Mesendoderm (in vitro differentiated cells): ENCODE measurements around the gene PROSER3.

Experiments used
- DNase-seq: peaks from one replicate; pipeline ENCODE4 v3.0.0; 2013
- H2AK5ac ChIP-seq: 2 replicates; pipeline ENCODE4 v1.6.1; 2013; ENCODE audit warnings: low read length, inconsistent platforms
- H2BK120ac ChIP-seq: 2 replicates; pipeline ENCODE4 v1.6.1; 2013; ENCODE audit warnings: low read depth, mild to moderate bottlenecking, low read length, moderate library complexity, mixed read lengths
- H2BK15ac ChIP-seq: replicated peaks from 2 replicates; pipeline ENCODE4 v1.6.1; 2013; ENCODE audit warnings: low read depth, mild to moderate bottlenecking, moderate library complexity
- H2BK5ac ChIP-seq: 2 replicates; pipeline ENCODE4 v1.6.1; 2013; ENCODE audit warnings: low read length, inconsistent platforms
- H3K18ac ChIP-seq: 2 replicates; pipeline ENCODE4 v1.6.1; 2013; ENCODE audit warnings: mild to moderate bottlenecking, low read length, mixed read lengths
- H3K23ac ChIP-seq: one replicate; pipeline ENCODE4 v1.6.1; 2013; ENCODE audit warnings: low read length
- H3K27ac ChIP-seq: 2 replicates; pipeline ENCODE4 v1.5.1; 2013; ENCODE audit warnings: low read depth, mild to moderate bottlenecking, inconsistent platforms, low read length, moderate library complexity
- H3K27me3 ChIP-seq: 2 replicates; pipeline ENCODE4 v1.6.1; 2013; ENCODE audit warnings: low read length, control low read depth, mild to moderate bottlenecking, inconsistent platforms; ENCODE audit not compliant: insufficient read depth, poor library complexity
- H3K36me3 ChIP-seq: 2 replicates; pipeline ENCODE4 v1.6.1; 2013; ENCODE audit warnings: low read length, inconsistent platforms; ENCODE audit not compliant: control insufficient read depth, insufficient read depth
- H3K4ac ChIP-seq: one replicate; pipeline ENCODE4 v1.6.1; 2013; ENCODE audit warnings: low read depth, mild to moderate bottlenecking, low read length, moderate library complexity
- H3K4me1 ChIP-seq: 2 replicates; pipeline ENCODE4 v1.6.1; 2013; ENCODE audit warnings: low read depth, low read length, inconsistent platforms; ENCODE audit not compliant: control insufficient read depth
- H3K4me2 ChIP-seq: 2 replicates; pipeline ENCODE4 v1.6.1; 2013; ENCODE audit warnings: low read length
- H3K4me3 ChIP-seq: 2 replicates; pipeline ENCODE4 v1.5.1; 2013; ENCODE audit warnings: mild to moderate bottlenecking, low read length
- H3K56ac ChIP-seq: one replicate; pipeline ENCODE4 v1.6.1; 2013; ENCODE audit warnings: low read length
- H3K79me1 ChIP-seq: 2 replicates; pipeline ENCODE4 v1.6.1; 2013; ENCODE audit warnings: low read length, inconsistent platforms
- H3K79me2 ChIP-seq: 2 replicates; pipeline ENCODE4 v1.6.1; 2013; ENCODE audit warnings: mild to moderate bottlenecking, low read length; ENCODE audit not compliant: control insufficient read depth, insufficient read depth
- H3K9ac ChIP-seq: 2 replicates; pipeline ENCODE4 v1.6.1; 2013; ENCODE audit warnings: low read length, inconsistent platforms
- H4K5ac ChIP-seq: one replicate; pipeline ENCODE4 v1.6.1; 2013; ENCODE audit warnings: low read length
- H4K8ac ChIP-seq: one replicate; pipeline ENCODE4 v1.6.1; 2013; ENCODE audit warnings: low read depth, mild to moderate bottlenecking, control low read depth, low read length, moderate library complexity
- WGBS: extraction: QIAGEN DNeasy Blood & Tissue Kit; methylation state at CpG from one replicate; pipeline ENCODE4 v1.1.7; 2013; ENCODE audit warnings: low lambda C conversion rate, missing lambda C conversion rate; ENCODE audit not compliant: insufficient coverage; ENCODE audit errors: extremely low coverage; 5-methylcytosine and 5-hydroxymethylcytosine counted together

The PROSER3 gene

GRCh38 chr19:35734273-35734672 lies 23.7 kb upstream of the PROSER3 start:
- Histone ChIP-seq H3K18ac (no peak overlapping the region), H2AK5ac (no peak overlapping the region), H3K56ac (no peak overlapping the region), H3K27me3 (no peaks in the 10 kb centered on the region), H3K4ac (no peak overlapping the region), H4K8ac (no peak overlapping the region), H3K27ac (no peak overlapping the region), H2BK120ac (no peak overlapping the region), H4K5ac (no peak overlapping the region), H2BK5ac (no peak overlapping the region), H3K36me3 (peaks cover 19% of the 10 kb centered on the region), H3K79me2 (no peaks in the 10 kb centered on the region), H3K23ac (no peak overlapping the region), H3K4me2 (no peak overlapping the region), H3K4me3 (no peak overlapping the region), H2BK15ac (no peak overlapping the region), H3K4me1 (no peaks in the 10 kb centered on the region), H3K9ac (no peak overlapping the region), H3K79me1 (no peaks in the 10 kb centered on the region)
- DNase-seq, result no peak
- no CpG with 5 or more reads among the region's 8 CpGs for WGBS

- Histone ChIP-seq H3K4me2 (no peak overlapping the region), H3K18ac (no peak overlapping the region), H3K23ac (no peak overlapping the region), H2BK120ac (no peak overlapping the region), H3K27me3 (no peaks in the 10 kb centered on the region), H3K27ac (no peak overlapping the region), H3K56ac (no peak overlapping the region), H3K36me3 (peaks cover 17% of the 10 kb centered on the region), H3K4me1 (no peaks in the 10 kb centered on the region), H3K4ac (no peak overlapping the region), H4K5ac (no peak overlapping the region), H3K79me1 (no peaks in the 10 kb centered on the region), H3K9ac (no peak overlapping the region), H2BK15ac (no peak overlapping the region), H3K79me2 (no peaks in the 10 kb centered on the region), H2AK5ac (no peak overlapping the region), H3K4me3 (no peak overlapping the region), H4K8ac (no peak overlapping the region), H2BK5ac (no peak overlapping the region)
- WGBS, result no CpG with 5 or more reads among the region's 5 CpGs
- no peak for DNase-seq
Observed at GRCh38 chr19:35734889-35735288, 23.1 kb upstream of the PROSER3 start.

GRCh38 chr19:35736913-35737886 lies 20.8 kb upstream of the PROSER3 start:
- Histone ChIP-seq H3K23ac (no peak overlapping the region), H4K8ac (no peak overlapping the region), H3K79me1 (no peaks in the 10 kb centered on the region), H3K18ac (no peak overlapping the region), H2AK5ac (no peak overlapping the region), H3K4ac (no peak overlapping the region), H3K27me3 (no peaks in the 10 kb centered on the region), H3K9ac (no peak overlapping the region), H2BK120ac (no peak overlapping the region), H3K4me2 (no peak overlapping the region), H3K4me1 (no peaks in the 10 kb centered on the region), H3K79me2 (no peaks in the 10 kb centered on the region), H2BK5ac (no peak overlapping the region), H4K5ac (no peak overlapping the region), H3K27ac (no peak overlapping the region), H3K4me3 (no peak overlapping the region), H3K56ac (no peak overlapping the region), H3K36me3 (peaks cover 12% of the 10 kb centered on the region), H2BK15ac (no peak overlapping the region)
- DNase-seq, result peak; percentile 18
- no CpG with 5 or more reads among the region's 22 CpGs for WGBS

GRCh38 chr19:35738021-35738886 lies 19.7 kb upstream of the PROSER3 start:
- no peak overlapping the region for H3K18ac ChIP-seq
- no peak overlapping the region for H3K27ac ChIP-seq
- no peak overlapping the region for H2BK120ac ChIP-seq
- no peak for DNase-seq
- H3K4me1 ChIP-seq, result no peaks in the 10 kb centered on the region
- H2AK5ac ChIP-seq, result no peak overlapping the region
- no peak overlapping the region for H4K5ac ChIP-seq
- no peak overlapping the region for H2BK5ac ChIP-seq
- no peak overlapping the region for H4K8ac ChIP-seq
- no peak overlapping the region for H3K4me3 ChIP-seq
- no peak overlapping the region for H3K9ac ChIP-seq
- no peak overlapping the region for H3K56ac ChIP-seq
- no peaks in the 10 kb centered on the region for H3K79me1 ChIP-seq
- no CpG with 5 or more reads among the region's 37 CpGs for WGBS
- H3K4me2 ChIP-seq, result no peak overlapping the region
- peaks cover 12% of the 10 kb centered on the region for H3K36me3 ChIP-seq
- H3K4ac ChIP-seq, result no peak overlapping the region
- no peak overlapping the region for H3K23ac ChIP-seq
- H2BK15ac ChIP-seq, result no peak overlapping the region
- H3K27me3 ChIP-seq, result no peaks in the 10 kb centered on the region
- H3K79me2 ChIP-seq, result no peaks in the 10 kb centered on the region

GRCh38 chr19:35738887-35739229 lies 19.1 kb upstream of the PROSER3 start:
- Histone ChIP-seq H3K27ac (no peak overlapping the region), H3K79me1 (no peaks in the 10 kb centered on the region), H2AK5ac (no peak overlapping the region), H3K4me1 (no peaks in the 10 kb centered on the region), H3K36me3 (peaks cover 11% of the 10 kb centered on the region), H3K18ac (no peak overlapping the region), H3K9ac (no peak overlapping the region), H2BK5ac (no peak overlapping the region), H2BK120ac (no peak overlapping the region), H2BK15ac (no peak overlapping the region), H4K8ac (no peak overlapping the region), H3K4ac (no peak overlapping the region), H3K27me3 (no peaks in the 10 kb centered on the region), H3K23ac (no peak overlapping the region), H3K4me2 (no peak overlapping the region), H4K5ac (no peak overlapping the region), H3K56ac (no peak overlapping the region), H3K4me3 (no peak overlapping the region), H3K79me2 (no peaks in the 10 kb centered on the region)
- WGBS, result no CpG with 5 or more reads among the region's 2 CpGs
- no peak for DNase-seq
